Measurements from ENCODE around the gene WWC1.

Gene WWC1

DNA sequence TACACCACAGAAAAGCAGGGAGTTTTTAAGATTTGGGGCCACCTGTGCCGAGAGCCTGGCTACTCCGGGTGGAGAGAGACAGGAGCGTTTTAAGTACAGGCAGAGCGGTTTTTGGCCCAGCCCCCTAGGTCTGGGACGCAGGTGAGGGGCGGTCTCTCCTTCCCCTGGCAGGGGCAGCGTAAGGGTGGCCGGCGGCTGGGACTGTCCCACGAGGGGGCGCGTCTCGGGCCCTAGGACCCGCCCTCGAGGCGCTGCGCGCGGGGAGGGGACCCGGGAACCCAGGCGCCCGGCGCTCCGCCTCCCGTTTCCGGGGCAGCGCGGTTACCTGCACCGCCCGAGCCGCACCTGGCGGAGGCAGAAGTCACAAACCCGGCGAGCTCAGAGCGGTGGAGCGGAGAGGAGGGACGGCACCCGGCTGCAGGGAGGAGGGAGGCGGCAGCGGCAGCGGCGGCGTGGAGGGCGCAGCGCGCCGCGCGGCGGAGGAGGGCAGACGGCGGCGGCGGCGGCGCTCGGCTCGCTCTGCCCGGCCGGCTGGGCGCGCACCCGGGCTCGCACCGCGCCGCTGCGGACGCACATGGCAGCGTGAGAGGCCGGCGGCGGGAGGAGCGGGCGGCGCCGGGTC, at the start of gene WWC1:
TSS of gene WWC1 (plus strand) at position 304 of the 622 bp plus-strand sequence. CDS start 508 bp downstream, outside the sequence.
- peak; percentile 50 for DNase-seq (ENCODE audit: low read depth)

- DNase-seq (ENCODE audit: low read depth) = no peak
Observed at GRCh38 chr5:168244838-168245559, 46.4 kb upstream of the WWC1 start.

- DNase-seq (ENCODE audit: low read depth) = no peak
Observed at GRCh38 chr5:168249923-168250322, 41.5 kb upstream of the WWC1 start.

- no peak for DNase-seq (ENCODE audit: low read depth)
Observed at GRCh38 chr5:168251259-168251658, 40.2 kb upstream of the WWC1 start.

DNA sequence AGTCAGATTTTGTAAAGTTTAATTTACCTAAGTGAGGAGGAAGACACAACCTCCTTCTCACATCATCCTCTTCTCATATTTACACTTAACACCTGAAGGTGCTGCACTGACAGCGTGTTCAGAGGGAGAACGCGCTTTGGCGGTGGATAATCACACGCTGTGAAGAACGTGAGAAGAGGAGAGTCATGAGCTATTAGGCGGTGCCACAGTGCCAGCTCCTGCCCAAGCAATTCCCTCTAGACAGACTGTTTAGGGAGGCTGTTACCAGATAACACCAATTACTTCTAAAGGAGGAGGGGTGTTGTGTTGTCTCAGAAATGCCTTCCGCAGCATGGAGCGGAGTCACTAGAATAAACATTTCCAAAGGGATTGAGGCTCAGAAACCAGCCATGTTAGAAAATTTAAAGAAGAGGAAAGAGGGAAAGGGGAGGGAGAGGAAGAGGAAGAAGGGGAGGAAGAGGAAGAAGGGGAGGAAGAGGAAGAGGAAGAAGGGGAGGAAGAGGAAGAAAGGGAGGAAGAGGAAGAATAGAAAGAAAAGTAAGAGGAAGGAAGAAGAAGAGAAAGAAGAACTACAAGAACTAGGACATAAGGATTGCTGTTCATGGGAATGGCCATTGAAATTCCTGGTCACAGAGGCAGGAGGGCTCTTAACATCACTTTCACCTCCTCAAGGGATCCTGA, 37.3 kb upstream of the WWC1 start:
- DNase-seq (ENCODE audit: low read depth) = no peak

DNA sequence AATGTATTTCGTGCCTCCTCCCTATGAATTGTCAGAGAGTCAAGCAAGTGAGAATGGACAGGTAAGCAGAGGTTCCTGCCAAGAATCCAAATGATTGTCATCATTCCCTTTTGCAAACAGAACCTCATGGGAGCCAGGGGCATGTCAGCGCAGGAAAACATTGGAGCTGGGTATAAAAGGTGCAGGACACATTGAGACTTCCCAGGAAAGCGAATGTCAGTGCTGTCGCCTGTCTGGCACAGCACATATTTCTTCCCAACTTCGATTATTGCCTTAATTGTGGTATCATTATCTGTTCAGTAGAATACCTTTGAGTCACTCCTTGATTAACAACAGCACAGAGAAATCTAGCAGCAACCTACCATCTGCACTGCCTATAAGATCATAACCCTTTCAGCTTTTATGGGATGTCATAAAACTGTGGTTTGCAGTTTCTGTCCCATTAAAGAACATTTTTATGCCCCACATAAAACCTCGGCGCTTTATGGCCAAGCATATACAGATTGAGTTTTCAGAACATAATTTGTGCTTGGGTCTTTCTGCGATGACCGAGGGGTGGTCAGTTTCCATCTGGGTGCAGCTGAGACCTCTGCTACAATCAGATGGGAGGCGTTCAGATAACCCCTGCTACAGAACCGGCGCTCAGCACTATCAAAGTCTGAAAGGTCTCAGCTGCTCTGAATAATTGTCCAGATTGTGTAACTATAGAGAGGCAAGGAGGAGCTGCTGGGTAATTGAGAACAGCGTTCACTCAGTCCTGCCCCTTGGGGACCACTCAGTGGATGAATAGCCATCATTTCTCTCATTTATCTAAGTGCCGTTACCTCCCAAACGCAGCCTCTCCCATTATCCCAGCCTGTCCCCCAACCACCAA, 30.9 kb upstream of the WWC1 start:
- no peak for DNase-seq (ENCODE audit: low read depth)

DNA sequence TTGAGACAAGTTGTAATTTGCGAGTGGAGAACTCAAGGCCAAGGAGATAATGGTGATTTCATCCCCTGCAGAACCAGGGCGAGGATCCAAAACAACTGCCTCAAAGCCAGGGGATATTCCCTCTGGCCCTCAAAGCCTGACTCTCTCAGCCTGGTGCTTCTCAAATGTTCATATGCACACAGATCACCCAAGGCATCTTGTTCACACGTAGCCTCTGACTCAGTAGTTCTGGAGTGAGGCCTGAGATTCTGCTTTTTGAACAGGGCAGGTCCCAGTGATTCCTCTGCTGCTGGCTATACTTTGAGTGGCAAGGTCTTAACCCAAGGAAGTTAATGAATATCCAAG, 30.2 kb upstream of the WWC1 start:
- DNase-seq (ENCODE audit: low read depth) = no peak

DNA sequence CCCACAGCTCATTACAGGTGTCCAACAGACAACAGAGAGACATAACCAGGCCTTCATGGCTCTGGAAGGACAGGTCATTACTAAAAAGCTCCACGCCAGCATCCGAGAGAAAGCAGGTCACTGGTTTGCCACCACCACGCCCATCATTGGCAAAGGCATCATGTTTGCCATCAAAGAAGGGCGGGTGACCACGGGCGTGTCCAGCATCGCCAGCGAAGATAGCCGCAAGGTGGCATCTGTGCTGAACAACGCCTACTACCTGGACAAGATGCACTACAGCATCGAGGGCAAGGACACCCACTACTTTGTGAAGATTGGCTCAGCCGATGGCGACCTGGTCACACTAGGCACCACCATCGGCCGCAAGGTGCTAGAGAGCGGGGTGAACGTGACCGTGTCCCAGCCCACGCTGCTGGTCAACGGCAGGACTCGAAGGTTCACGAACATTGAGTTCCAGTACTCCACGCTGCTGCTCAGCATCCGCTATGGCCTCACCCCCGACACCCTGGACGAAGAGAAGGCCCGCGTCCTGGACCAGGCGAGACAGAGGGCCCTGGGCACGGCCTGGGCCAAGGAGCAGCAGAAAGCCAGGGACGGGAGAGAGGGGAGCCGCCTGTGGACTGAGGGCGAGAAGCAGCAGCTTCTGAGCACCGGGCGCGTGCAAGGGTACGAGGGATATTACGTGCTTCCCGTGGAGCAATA, 29.3 kb upstream of the WWC1 start:
- no peak for DNase-seq (ENCODE audit: low read depth)

DNA sequence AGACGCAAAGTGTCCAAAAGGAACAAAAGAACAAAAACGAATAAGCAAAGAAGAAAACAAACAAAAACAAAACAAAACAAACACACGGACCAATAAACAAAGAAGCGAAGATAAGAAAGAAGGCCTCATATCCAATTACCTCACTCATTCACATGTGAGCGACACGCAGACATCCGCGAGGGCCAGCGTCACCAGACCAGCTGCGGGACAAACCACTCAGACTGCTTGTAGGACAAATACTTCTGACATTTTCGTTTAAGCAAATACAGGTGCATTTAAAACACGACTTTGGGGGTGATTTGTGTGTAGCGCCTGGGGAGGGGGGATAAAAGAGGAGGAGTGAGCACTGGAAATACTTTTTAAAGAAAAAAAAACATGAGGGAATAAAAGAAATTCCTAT, 28.3 kb upstream of the WWC1 start:
- no peak for DNase-seq (ENCODE audit: low read depth)

DNA sequence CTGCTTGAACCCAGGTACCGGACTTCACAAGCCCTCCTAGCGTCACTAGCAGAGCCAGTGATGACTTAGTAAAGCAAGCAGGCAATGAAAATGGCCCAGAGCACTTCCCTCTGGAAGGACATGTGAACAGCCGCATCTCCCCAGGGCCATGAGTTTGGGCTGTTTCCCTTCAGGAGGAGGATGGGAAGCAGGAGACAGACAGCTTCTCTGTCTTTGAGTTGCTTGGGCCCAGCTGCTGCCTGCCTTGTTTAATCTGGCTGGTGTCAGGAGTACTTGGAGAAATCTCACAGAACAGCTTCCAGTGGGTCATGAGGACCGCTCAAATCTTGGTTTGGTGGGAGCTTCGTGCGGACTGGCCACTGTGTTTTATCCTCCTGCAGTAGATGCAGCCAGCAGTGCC, 25.4 kb upstream of the WWC1 start:
- DNase-seq (ENCODE audit: low read depth) = no peak

- peak; percentile 26 for DNase-seq (ENCODE audit: low read depth)
Observed at GRCh38 chr5:168268949-168269936, 22.2 kb upstream of the WWC1 start.

DNA sequence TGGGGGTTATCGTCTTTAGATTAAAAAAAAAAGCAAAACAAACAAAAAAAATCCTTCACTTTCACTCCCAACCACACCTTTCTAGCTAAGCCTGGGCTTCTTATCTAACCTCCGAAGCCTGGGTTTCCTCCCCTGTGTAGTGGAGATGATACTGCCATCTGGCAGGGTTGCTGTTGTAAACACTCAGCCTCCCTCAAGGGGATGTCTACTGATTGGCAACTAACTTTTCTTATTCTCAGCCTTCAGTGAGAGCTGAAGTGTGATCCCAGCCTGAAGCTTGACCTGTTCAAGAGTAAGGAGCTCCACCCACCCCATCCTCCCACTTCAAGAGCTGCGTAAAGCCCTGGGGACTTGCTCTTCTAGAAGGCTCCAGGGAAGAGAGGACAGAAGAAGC, 21.5 kb upstream of the WWC1 start:
- DNase-seq (ENCODE audit: low read depth) = no peak

GRCh38 chr5:168270476-168270875, 21.0 kb upstream of the WWC1 start:
- no peak for DNase-seq (ENCODE audit: low read depth)

DNA sequence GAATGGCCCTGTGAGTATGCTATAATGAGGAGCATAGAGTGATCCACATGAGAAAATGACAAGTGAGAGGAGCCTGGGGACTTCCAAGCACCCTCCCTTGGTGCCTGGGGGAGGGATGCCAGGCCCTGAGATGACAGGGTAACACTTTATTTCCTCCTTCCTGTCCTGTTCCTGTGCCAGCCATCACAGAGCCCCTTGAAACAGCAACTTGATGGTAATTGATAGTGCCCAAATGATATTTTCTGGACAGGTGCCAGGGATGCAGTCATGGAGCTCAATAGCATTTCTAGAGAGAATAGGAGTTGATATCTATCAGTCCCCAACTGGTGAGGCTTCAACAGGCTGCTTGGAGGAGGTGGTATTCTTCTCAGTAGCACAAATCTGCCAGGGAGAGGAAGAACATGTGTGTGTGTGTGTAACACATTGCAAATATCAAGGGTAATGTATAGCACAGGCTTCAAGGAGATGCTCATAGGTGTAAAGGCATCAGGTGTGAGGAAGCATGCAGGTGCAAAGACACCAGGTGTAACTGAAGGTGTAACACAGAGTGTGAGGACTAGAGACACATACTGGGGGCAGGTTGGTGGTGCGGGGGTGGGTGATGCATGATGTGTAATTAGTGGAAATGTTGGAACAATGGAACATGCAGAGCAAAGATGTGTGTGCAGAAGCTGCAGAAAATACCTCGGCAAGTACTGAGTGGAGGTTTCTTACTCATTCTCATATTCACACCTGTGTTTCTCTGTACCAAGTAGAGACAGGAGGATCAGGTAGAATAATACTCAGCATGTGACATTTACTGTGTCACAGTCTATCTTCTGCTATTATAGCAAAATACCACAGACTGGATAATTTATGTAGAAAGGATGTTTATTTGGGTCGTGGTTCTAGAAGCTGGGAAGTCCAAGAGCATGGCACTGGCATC, 18.1 kb upstream of the WWC1 start:
- no peak for DNase-seq (ENCODE audit: low read depth)

GRCh38 chr5:168274406-168274805, 17.0 kb upstream of the WWC1 start:
- DNase-seq (ENCODE audit: low read depth) = no peak

GRCh38 chr5:168275940-168276339, 15.5 kb upstream of the WWC1 start:
- no peak for DNase-seq (ENCODE audit: low read depth)

DNA sequence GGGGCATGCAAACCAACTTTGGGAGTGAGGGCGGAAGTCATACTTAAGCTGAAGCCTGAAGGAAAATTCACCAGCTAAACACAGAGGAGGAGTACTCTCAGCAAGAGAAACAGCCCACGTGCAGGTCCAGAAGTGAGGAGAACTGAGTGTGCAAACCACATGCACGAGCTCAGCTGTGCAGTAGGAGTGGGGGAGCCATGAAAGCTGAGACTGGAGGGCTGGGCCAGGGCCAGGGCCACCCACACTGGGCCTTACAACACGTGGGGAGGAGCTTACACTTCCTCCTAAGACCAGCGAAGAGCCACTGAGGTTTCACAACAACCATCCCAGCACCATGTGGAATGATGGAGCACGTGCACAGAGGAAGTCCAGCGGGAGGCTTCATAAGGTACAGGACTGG, 9.3 kb upstream of the WWC1 start:
- no peak for DNase-seq (ENCODE audit: low read depth)

DNA sequence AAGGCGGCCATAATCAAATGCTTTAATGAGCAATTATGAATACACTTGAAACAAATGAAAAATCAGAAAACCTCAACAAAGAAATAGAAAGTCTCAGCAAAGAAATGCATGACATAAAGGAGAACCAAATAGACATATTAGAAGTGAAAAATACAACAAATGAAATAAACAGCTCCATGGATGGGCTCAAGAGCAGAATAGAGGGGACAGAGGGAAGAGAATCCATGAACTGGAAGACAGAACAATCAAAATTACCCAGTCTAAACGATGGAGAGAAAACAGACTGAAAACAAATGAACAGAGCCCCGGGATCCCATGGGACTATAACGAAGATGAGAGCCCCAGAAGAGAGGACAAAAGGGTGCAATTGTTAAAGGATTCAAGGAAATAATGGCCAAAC, 6.6 kb upstream of the WWC1 start:
- DNase-seq (ENCODE audit: low read depth) = no peak

DNA sequence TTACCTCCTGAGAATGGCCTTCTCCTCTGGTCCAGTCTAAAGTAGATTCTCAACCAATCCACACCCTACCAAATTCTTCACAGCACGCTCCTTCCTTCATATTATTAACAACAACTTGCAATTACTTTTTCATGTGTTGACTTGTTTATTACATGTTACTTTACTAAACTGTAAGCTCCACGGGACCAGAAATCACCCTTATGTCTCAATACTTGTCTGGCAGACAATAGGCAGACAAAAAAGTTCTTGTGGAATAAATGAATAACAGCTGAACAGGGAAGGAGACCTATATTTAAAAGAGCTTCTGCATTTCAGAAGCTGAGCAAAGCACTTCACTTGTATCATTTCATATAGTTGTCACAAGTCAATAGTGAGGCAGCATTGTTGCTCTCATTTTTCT, 5.7 kb upstream of the WWC1 start:
- no peak for DNase-seq (ENCODE audit: low read depth)

GRCh38 chr5:168286386-168286785, 5.1 kb upstream of the WWC1 start:
- DNase-seq (ENCODE audit: low read depth) = no peak
